ENCODE measurements around the gene ZP2. TPM values are rescaled to one million over a fixed set of nuclear protein-coding genes. Genes with fewer than 3 reads are reported as not detected.

Gene ZP2
- total and polyA plus RNA-seq, 2 of the 4 experiments (the other 2 are of a cell fraction): not detected

DNA sequence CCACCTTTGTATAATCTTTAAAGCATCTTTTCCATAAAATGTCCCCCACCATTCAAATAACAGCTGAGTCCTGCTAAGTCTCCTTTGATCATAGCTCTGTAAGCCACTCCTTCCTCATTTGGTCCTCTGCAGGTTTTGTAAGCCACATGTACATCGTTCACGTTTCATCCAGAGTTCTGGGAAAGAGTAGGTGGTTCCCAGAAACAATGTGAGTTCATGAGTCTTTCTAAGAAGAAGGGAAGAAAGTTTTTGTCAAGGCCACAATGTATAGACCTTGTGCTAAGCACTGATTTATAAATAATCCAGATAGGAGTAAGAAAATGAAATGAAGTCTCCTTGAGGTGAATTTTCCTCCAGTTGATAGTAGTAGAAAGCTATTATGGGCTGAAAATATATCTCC lies 13.4 kb upstream of the ZP2 start:
- DNase-seq: no peak
- Histone ChIP-seq H2BK120ac (ENCODE audit: low read depth, low read length) (no peak overlapping the region), H3K9me3 (ENCODE audit: control insufficient read depth, insufficient read depth, low read length) (no peaks in the 10 kb centered on the region), H2BK15ac (ENCODE audit: low read depth, low read length) (no peak overlapping the region), H2BK20ac (ENCODE audit: low read depth, low read length) (no peak overlapping the region), H4K5ac (ENCODE audit: low read depth, low read length) (no peak overlapping the region), H2AK5ac (ENCODE audit: low read depth, low read length) (no peak overlapping the region), H2AFZ (replicated peaks; ENCODE audit: low read length, poor library complexity) (no peak overlapping the region), H3K18ac (ENCODE audit: low read depth, low read length) (no peak overlapping the region), H3K4ac (ENCODE audit: low read depth, low read length) (no peak overlapping the region), H2BK5ac (ENCODE audit: low read depth, low read length, poor library complexity, severe bottlenecking) (no peak overlapping the region), H4K8ac (ENCODE audit: low read depth in 2 of 2, low read length in 2 of 2) (no peak overlapping the region), H3K27ac (ENCODE audit: insufficient read depth, low read length) (no peak overlapping the region), H4K91ac (ENCODE audit: insufficient read depth, low read depth, low read length) (no peak overlapping the region), H3K4me3 (ENCODE audit: insufficient read depth, low read depth, low read length) (no peak overlapping the region), H3K56ac (ENCODE audit: extremely low read depth, insufficient read depth, low read length) (no peak overlapping the region), H3K9ac (ENCODE audit: low read depth, low read length) (no peak overlapping the region), H3K9me1 (ENCODE audit: insufficient read depth, low read length) (no peaks in the 10 kb centered on the region), H2AK9ac (replicated peaks; ENCODE audit: low read depth, low read length, poor library complexity) (no peak overlapping the region), H3K27me3 (ENCODE audit: control insufficient read depth, insufficient read depth, low read length) (peaks cover 19% of the 10 kb centered on the region), H4K20me1 (ENCODE audit: insufficient read depth, low read length) (no peaks in the 10 kb centered on the region), H3K23ac (ENCODE audit: low read depth, low read length) (no peak overlapping the region), H3K36me3 (ENCODE audit: control insufficient read depth, insufficient read depth, low read length) (no peaks in the 10 kb centered on the region), H3K4me1 (ENCODE audit: control insufficient read depth, insufficient read depth, low read length) (no peaks in the 10 kb centered on the region), H3K79me1 (ENCODE audit: low read depth in 1 of 2, low read length in 2 of 2) (no peaks in the 10 kb centered on the region), H3K4me2 (ENCODE audit: low read depth, low read length) (no peak overlapping the region), H3K14ac (replicated peaks; ENCODE audit: low read depth, low read length) (no peak overlapping the region)
- intact Hi-C loops (cut with micrococcal nuclease) (no loop called here), dilution Hi-C loops (cut with HindIII; ENCODE audit: low sequenced_read_pairs, unreplicated experiment) (no loop called here), in situ Hi-C loops (cut with MboI; ENCODE audit: low sequenced_read_pairs) (no loop called here)
- WGBS, 2 experiments (ENCODE audit: extremely low coverage in 2 of 2, insufficient read length in 1 of 2): no CpG with 5 or more reads among the region's 2 CpGs
- ChIA-PET CTCF (interaction anchor here (0.5 kb wide), 1 partner anchor 68 kb away, joined by 3 read pairs; no protein-coding TSS in a partner anchor), POLR2A (ENCODE audit: unreplicated experiment) (no interaction called here)
- ATAC-seq (ENCODE audit: low read depth): no peak
- BruUV-seq (replicated peaks): no TSS peak
- TF ChIP-seq RAD21 (IDR thresholded peaks at IDR 0.05; ENCODE audit: low read length) (no peak), CHD1 (IDR thresholded peaks at IDR 0.05; ENCODE audit: low read depth, low read length) (no peak), CEBPB (IDR thresholded peaks at IDR 0.05; ENCODE audit: low read depth, low read length) (no peak), MAFK (IDR thresholded peaks at IDR 0.05; ENCODE audit: low read depth, low read length) (no peak)
- TF ChIP-seq, protein P1, sequence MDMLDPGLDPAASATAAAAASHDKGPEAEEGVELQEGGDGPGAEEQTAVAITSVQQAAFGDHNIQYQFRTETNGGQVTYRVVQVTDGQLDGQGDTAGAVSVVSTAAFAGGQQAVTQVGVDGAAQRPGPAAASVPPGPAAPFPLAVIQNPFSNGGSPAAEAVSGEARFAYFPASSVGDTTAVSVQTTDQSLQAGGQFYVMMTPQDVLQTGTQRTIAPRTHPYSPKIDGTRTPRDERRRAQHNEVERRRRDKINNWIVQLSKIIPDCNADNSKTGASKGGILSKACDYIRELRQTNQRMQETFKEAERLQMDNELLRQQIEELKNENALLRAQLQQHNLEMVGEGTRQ (IDR thresholded peaks at IDR 0.05; ENCODE audit: low read depth, low read length): no peak
